Measurements from ENCODE around the gene MYG1.
A peak's percentile ranks its signal among the peaks of the same experiment; 100 is the strongest.

Gene MYG1

GRCh38 chr12:53347905-53348304, 48.4 kb downstream of the MYG1 start:
- peaks cover 35% of the 10 kb centered on the region for H3K27me3 ChIP-seq
- no peaks in the 10 kb centered on the region for H3K36me3 ChIP-seq
- no peak for TF ChIP-seq CTCF (IDR thresholded peaks at IDR 0.05)
- no peaks in the 10 kb centered on the region for H3K9me3 ChIP-seq
- no peak overlapping the region for H3K27ac ChIP-seq
- H3K4me3 ChIP-seq (ENCODE audit: low read depth in 1 of 2, low read length in 1 of 2), result no peak overlapping the region
- H3K4me1 ChIP-seq (ENCODE audit: control insufficient read depth in 1 of 2, insufficient read depth in 1 of 2, low read depth in 1 of 2, low read length in 1 of 2), result peaks cover 11 to 16% of the 10 kb centered on the region in 2 experiments

GRCh38 chr12:53352331-53353256, 53.1 kb downstream of the MYG1 start:
- Histone ChIP-seq H3K27me3 (no peaks in the 10 kb centered on the region), H3K36me3 (no peaks in the 10 kb centered on the region), H3K9me3 (no peaks in the 10 kb centered on the region), H3K4me3 (ENCODE audit: low read depth in 1 of 2, low read length in 1 of 2) (no peak overlapping the region), H3K27ac (peak overlapping the region; percentile 56), H3K4me1 (ENCODE audit: control insufficient read depth in 1 of 2, insufficient read depth in 1 of 2, low read depth in 1 of 2, low read length in 1 of 2) (peaks cover 5 to 7% of the 10 kb centered on the region in 2 experiments)
- peak; percentile 85 for TF ChIP-seq CTCF (IDR thresholded peaks at IDR 0.05)

- Histone ChIP-seq H3K4me3 (ENCODE audit: low read depth in 1 of 2, low read length in 1 of 2) (no peak overlapping the region), H3K36me3 (no peaks in the 10 kb centered on the region), H3K27ac (peak overlapping the region; percentile 56), H3K4me1 (ENCODE audit: control insufficient read depth in 1 of 2, insufficient read depth in 1 of 2, low read depth in 1 of 2, low read length in 1 of 2) (peaks cover 5 to 7% of the 10 kb centered on the region in 2 experiments), H3K27me3 (no peaks in the 10 kb centered on the region), H3K9me3 (no peaks in the 10 kb centered on the region)
- no peak for TF ChIP-seq CTCF (IDR thresholded peaks at IDR 0.05)
These were observed 53.8 kb downstream of the MYG1 start for GRCh38 chr12:53353257-53353655.

- Histone ChIP-seq H3K4me3 (ENCODE audit: low read depth in 1 of 2, low read length in 1 of 2) (no peak overlapping the region), H3K27ac (no peak overlapping the region)
- no peak for TF ChIP-seq CTCF (IDR thresholded peaks at IDR 0.05)
These were observed 55.6 kb downstream of the MYG1 start for GRCh38 chr12:53355121-53355520.

More at GRCh38 chr12:53355121-53355520, 55.6 kb downstream of the MYG1 start:
- H3K4me1 ChIP-seq (ENCODE audit: control insufficient read depth in 1 of 2, insufficient read depth in 1 of 2, low read depth in 1 of 2, low read length in 1 of 2), result peaks cover 5 to 7% of the 10 kb centered on the region in 2 experiments
- H3K9me3 ChIP-seq, result no peaks in the 10 kb centered on the region
- no peaks in the 10 kb centered on the region for H3K36me3 ChIP-seq
- no peaks in the 10 kb centered on the region for H3K27me3 ChIP-seq

All from neutrophil (primary cell).